K562 (cell line): Measurements from ENCODE around the gene BMP8B. TPM values are rescaled to one million over a fixed set of nuclear protein-coding genes. Genes with fewer than 3 reads are reported as not detected.

Experiments
- CCAR2 ChIP-seq: fragments of 200-400 bp; formaldehyde crosslinking; IDR thresholded peaks from 2 replicates; pipeline ENCODE4 v1.6.1; 2017; ENCODE audit warnings: mild to moderate bottlenecking, low read depth, low read length
- CREB1 ChIP-seq, 2 experiments: sonication (generic) in 1 of 2; formaldehyde crosslinking in 1 of 2; IDR thresholded peaks; 2 replicates each; pipeline versions ENCODE4 v1.6.1 to v1.8.0; 2012 to 2022; ENCODE audit warnings: inconsistent platforms in 1 of 2, mild to moderate bottlenecking in 1 of 2, missing genetic modification reagents in 1 of 2, moderate library complexity in 1 of 2
- ETV6 ChIP-seq, 3 experiments: fragments of 150-350 bp in 1 of 3; sonication (generic) in 1 of 3; formaldehyde crosslinking in 1 of 3; IDR thresholded peaks; 2 replicates each; pipeline versions ENCODE4 v1.6.1 to v1.8.0; 2014 to 2022; ENCODE audit warnings: borderline replicate concordance in 2 of 3, low read depth in 2 of 3, antibody characterized with exemption in 1 of 3, low read length in 1 of 3, mild to moderate bottlenecking in 1 of 3, missing genetic modification reagents in 1 of 3
- MCM2 ChIP-seq: fragments of 450-650 bp; IDR thresholded peaks from 2 replicates; pipeline ENCODE4 v1.6.1; 2017; ENCODE audit warnings: low read depth, mild to moderate bottlenecking
- MYBL2 ChIP-seq, 2 experiments: fragments of 450-650 bp in 1 of 2; sonication (generic) in 1 of 2; formaldehyde crosslinking in 1 of 2; IDR thresholded peaks; 2 replicates each; pipeline versions ENCODE4 v1.6.1 to v1.8.1; 2017 to 2022; ENCODE audit warnings: borderline replicate concordance in 1 of 2, inconsistent platforms in 1 of 2, low read depth in 1 of 2, mild to moderate bottlenecking in 1 of 2, missing genetic modification reagents in 1 of 2, moderate library complexity in 1 of 2
- NFRKB ChIP-seq: fragments of 450-650 bp; IDR thresholded peaks from 2 replicates; pipeline ENCODE4 v1.6.1; 2016; ENCODE audit warnings: low read depth
- NFYB ChIP-seq: IDR thresholded peaks from 2 replicates; pipeline ENCODE4 v1.6.1; 2011; ENCODE audit warnings: mild to moderate bottlenecking, moderate library complexity; ENCODE audit not compliant: insufficient read length; ENCODE audit errors: extremely low read depth
- PML ChIP-seq: IDR thresholded peaks from 2 replicates; pipeline ENCODE4 v1.6.1; 2012; ENCODE audit warnings: low read length, inconsistent platforms
- RBBP5 ChIP-seq: fragments of 200-600 bp; sonication (generic); IDR thresholded peaks from 2 replicates; pipeline ENCODE4 v1.6.1; 2012; ENCODE audit warnings: borderline replicate concordance, mild to moderate bottlenecking, low read length, control low read depth, inconsistent platforms; ENCODE audit not compliant: insufficient read depth, poor library complexity, severe bottlenecking
- RBM34 ChIP-seq: fragments of 200-400 bp; formaldehyde crosslinking; IDR thresholded peaks from 2 replicates; pipeline ENCODE4 v1.6.1; 2018; ENCODE audit warnings: low read length, borderline replicate concordance; ENCODE audit not compliant: insufficient read depth
- STAT5A ChIP-seq: IDR thresholded peaks from 2 replicates; pipeline ENCODE4 v1.6.1; 2012; ENCODE audit warnings: low read length, inconsistent platforms, borderline replicate concordance
- TCF3 ChIP-seq: sonication (generic); formaldehyde crosslinking; IDR thresholded peaks from 2 replicates; pipeline ENCODE4 v1.4.0; 2020; ENCODE audit warnings: mild to moderate bottlenecking, missing genetic modification reagents
- ZBTB11 ChIP-seq, 3 experiments: fragments of 200-800 bp in 1 of 3; fragments of 250-450 bp in 1 of 3; fragments of 450-650 bp in 1 of 3; sonication (Bioruptor Pico) in 1 of 3; sonication (Bioruptor generic) in 1 of 3; formaldehyde crosslinking in 1 of 3; IDR thresholded peaks; 2 replicates each; pipeline versions ENCODE4 v1.6.1 to v1.8.0; 2016 to 2022; ENCODE audit warnings: mild to moderate bottlenecking in 2 of 3, missing genetic modification characterization in 2 of 3, missing compliant biosample characterization in 1 of 3, moderate library complexity in 1 of 3
- ZFP30 ChIP-seq: fragments of 250-450 bp; sonication (Bioruptor Pico); IDR thresholded peaks from 2 replicates; pipeline ENCODE4 v1.8.0; 2022; ENCODE audit warnings: moderate library complexity, mild to moderate bottlenecking, inconsistent platforms, borderline replicate concordance
- ZNF174 ChIP-seq: fragments of 250-450 bp; sonication (Bioruptor Pico); IDR thresholded peaks from 2 replicates; pipeline ENCODE4 v1.4.0; 2020; ENCODE audit warnings: mild to moderate bottlenecking
- ZNF511 ChIP-seq: sonication (generic); formaldehyde crosslinking; IDR thresholded peaks from 2 replicates; pipeline ENCODE4 v1.8.0; 2022; ENCODE audit warnings: mild to moderate bottlenecking, missing genetic modification reagents
- ZNF76 ChIP-seq: fragments of 250-450 bp; sonication (Bioruptor Pico); IDR thresholded peaks from 2 replicates; pipeline ENCODE4 v1.4.0; 2020; ENCODE audit warnings: mild to moderate bottlenecking, moderate library complexity, borderline replicate concordance
- polyA plus RNA-seq, 8 experiments: library from polyadenylated mRNA; depleted of rRNA in 4 of 8; stranded (reverse) in 5 of 8; unstranded in 3 of 8; fragments of >200 nt; fragmentation: Nextera tagmentation in 2 of 8; fragmentation: Illumina TruSeq in 1 of 8; extraction: Ambion mirVana in 2 of 8; extraction: Trizol in 1 of 8; gene quantifications; 2 replicates each; pipeline versions ENCODE4 v1.2.1 to v1.2.3, GENCODE V29; 2011 to 2014; ENCODE audit warnings: inconsistent platforms in 1 of 8, missing spikeins in 1 of 8
- total RNA-seq, 7 experiments: library from RNA; depleted of rRNA in 6 of 7; stranded (reverse); fragments of >200 nt in 6 of 7; fragmentation: Illumina TruSeq in 2 of 7; extraction: Trizol in 2 of 7; gene quantifications; 2 replicates each; pipeline versions ENCODE4 v1.2.1 to v1.2.3, GENCODE V29; 2011 to 2021; ENCODE audit warnings: low replicate concordance in 1 of 7
- TF ChIP-seq, protein P1 (sequence below): fragments of 250-450 bp; sonication (Bioruptor Pico); IDR thresholded peaks from 2 replicates; pipeline ENCODE4 v1.5.0; 2021; ENCODE audit warnings: mild to moderate bottlenecking, borderline replicate concordance

BMP8B gene
- total and polyA plus RNA-seq, 9 of the 15 experiments (the other 6 are each of a cell fraction or from before 2014, with no cell fraction given), result 0.03 to 0.33 (median 0.14) TPM

- TF ChIP-seq ETV6 (IDR thresholded peaks at IDR 0.05; ENCODE audit: borderline replicate concordance in 1 of 2, low read depth in 2 of 2, low read length in 1 of 2) (no peak), ETV6 (CRISPR knock-in tag; IDR thresholded peaks at IDR 0.05; ENCODE audit: borderline replicate concordance) (peak; percentile 71; the same call in 1 of the 2 replicates), TCF3 (CRISPR knock-in tag) (0 out of 2 replicates have a peak, but pooled peaks have one; percentile 12), NFYB (peak; percentile 49), ZNF174 (CRISPR knock-in tag) (no peak), ZNF76 (CRISPR knock-in tag) (0 out of 2 replicates have a peak, but pooled peaks have one; percentile 68), PML (no peak), ZFP30 (CRISPR knock-in tag) (no peak), MYBL2 (IDR thresholded peaks at IDR 0.05; ENCODE audit: low read depth) (no peak), MYBL2 (CRISPR knock-in tag; IDR thresholded peaks at IDR 0.05; ENCODE audit: borderline replicate concordance) (no peak), ZNF511 (CRISPR knock-in tag) (peak; percentile 83; the same call in 1 of the 2 replicates), NFRKB (no peak), RBBP5 (peak; percentile 90), CCAR2 (no peak), RBM34 (no peak), ZBTB11 (CRISPR knock-in tag; IDR thresholded peaks at IDR 0.05) (peak in 2 of 3 experiments; percentile 79 to 88; a peak in 5 of 6 replicates), MCM2 (no peak), STAT5A (no peak), CREB1 (IDR thresholded peaks at IDR 0.05) (peak; percentile 20; the same call in 1 of the 2 replicates), CREB1 (CRISPR knock-in tag; IDR thresholded peaks at IDR 0.05) (no peak; the same call in 1 of the 2 replicates)
- TF ChIP-seq, protein P1, sequence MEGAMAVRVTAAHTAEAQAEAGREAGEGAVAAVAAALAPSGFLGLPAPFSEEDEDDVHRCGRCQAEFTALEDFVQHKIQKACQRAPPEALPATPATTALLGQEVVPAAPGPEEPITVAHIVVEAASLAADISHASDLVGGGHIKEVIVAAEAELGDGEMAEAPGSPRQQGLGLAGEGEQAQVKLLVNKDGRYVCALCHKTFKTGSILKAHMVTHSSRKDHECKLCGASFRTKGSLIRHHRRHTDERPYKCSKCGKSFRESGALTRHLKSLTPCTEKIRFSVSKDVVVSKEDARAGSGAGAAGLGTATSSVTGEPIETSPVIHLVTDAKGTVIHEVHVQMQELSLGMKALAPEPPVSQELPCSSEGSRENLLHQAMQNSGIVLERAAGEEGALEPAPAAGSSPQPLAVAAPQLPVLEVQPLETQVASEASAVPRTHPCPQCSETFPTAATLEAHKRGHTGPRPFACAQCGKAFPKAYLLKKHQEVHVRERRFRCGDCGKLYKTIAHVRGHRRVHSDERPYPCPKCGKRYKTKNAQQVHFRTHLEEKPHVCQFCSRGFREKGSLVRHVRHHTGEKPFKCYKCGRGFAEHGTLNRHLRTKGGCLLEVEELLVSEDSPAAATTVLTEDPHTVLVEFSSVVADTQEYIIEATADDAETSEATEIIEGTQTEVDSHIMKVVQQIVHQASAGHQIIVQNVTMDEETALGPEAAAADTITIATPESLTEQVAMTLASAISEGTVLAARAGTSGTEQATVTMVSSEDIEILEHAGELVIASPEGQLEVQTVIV, result no peak
Observed at GRCh38 chr1:39788758-39789570, at the start of gene BMP8B (continued).
